Measurements from ENCODE around the gene CENATAC.
"Not testable (repeated sequence)": the region's sequence is repeated elsewhere in the genome, so short reads cannot be mapped to it uniquely, and the experiment has no call there.

The CENATAC gene

DNA sequence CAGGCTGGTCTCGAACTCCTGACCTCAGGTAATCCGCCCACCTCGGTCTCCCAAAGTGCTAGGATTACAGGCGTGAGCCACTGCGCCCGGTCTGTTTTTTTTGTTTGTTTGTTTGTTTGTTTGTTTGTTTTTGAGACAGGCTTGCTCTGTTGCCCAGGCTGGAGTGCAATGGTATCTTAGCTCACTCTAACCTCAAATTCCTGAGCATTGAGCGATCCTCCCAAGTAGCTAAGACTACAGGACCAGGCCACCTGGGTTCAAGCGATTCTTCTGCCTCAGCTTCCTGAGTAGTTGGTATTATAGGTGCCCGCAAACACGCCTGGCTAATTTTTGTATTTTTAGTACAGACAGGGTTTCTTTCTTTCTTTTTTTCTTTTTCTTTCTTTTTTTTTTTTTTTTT, 35.5 kb downstream of the CENATAC start:
- not testable (repeated sequence) for H3K4me3 ChIP-seq (ENCODE audit: low read length in 2 of 2); H3K27ac ChIP-seq (ENCODE audit: low read depth in 2 of 2, low read length in 2 of 2); H3K27me3 ChIP-seq (ENCODE audit: control insufficient read depth in 2 of 2, insufficient read depth in 2 of 2, low read length in 2 of 2); H3K9me3 ChIP-seq (ENCODE audit: control insufficient read depth in 2 of 2, low read length in 2 of 2); H3K36me3 ChIP-seq (ENCODE audit: control insufficient read depth in 2 of 2, insufficient read depth in 2 of 2, low read length in 2 of 2); H3K9ac ChIP-seq (ENCODE audit: low read depth in 1 of 2, low read length in 2 of 2)
- H3K4me1 ChIP-seq (ENCODE audit: control insufficient read depth in 2 of 2, insufficient read depth in 2 of 2, low read length in 2 of 2): peaks cover 17 to 20% of the 10 kb centered on the region in 2 donors

DNA sequence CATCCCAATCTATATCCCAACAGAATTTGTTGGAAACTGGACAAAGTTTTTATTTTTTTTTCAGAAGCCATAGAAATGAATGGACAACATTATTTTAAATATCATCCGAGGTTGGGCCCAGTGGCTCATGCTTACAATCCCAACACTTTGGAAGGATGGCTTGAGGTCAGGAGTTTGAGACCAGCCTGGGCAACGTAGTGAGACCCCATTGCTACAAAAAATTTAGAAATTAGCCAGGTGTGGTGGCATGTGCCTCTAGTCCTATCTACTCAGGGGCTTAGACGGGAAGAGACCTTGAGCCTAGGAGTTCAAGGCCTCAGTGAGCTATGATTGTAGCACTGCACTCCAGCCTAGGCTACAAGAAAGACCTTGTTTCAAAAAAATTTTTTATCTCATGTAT, 36.9 kb downstream of the CENATAC start:
- H3K27ac ChIP-seq (ENCODE audit: low read depth in 2 of 2, low read length in 2 of 2): no peak overlapping the region
- H3K9ac ChIP-seq (ENCODE audit: low read depth in 1 of 2, low read length in 2 of 2): no peak overlapping the region
- H3K36me3 ChIP-seq (ENCODE audit: control insufficient read depth in 2 of 2, insufficient read depth in 2 of 2, low read length in 2 of 2): no peaks in the 10 kb centered on the region
- H3K27me3 ChIP-seq (ENCODE audit: control insufficient read depth in 2 of 2, insufficient read depth in 2 of 2, low read length in 2 of 2): no peaks in the 10 kb centered on the region
- H3K4me1 ChIP-seq (ENCODE audit: control insufficient read depth in 2 of 2, insufficient read depth in 2 of 2, low read length in 2 of 2): peaks cover 3 to 6% of the 10 kb centered on the region in 2 donors
- H3K4me3 ChIP-seq (ENCODE audit: low read length in 2 of 2): no peak overlapping the region
- no peaks in the 10 kb centered on the region for H3K9me3 ChIP-seq (ENCODE audit: control insufficient read depth in 2 of 2, low read length in 2 of 2)

DNA sequence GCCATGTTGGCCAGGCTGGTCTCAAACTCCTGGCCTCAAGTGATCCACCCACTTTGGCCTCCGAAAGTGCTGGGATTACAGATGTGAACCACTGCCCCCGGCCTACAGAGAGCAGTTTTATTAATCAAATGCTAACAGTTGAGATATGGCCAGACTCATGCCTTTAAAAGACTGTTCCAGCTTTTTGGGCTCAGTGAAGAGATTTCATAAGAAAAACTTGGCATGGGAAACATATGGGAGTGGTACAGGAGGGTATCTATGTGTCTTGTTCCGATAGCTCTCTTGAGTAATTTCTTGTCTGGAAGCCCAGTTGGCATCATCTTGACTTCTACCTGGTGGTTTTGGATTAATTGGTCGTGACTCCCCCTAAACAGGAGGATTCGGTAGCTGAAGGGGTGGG, 40.9 kb downstream of the CENATAC start:
- Histone ChIP-seq H3K4me1 (ENCODE audit: control insufficient read depth in 2 of 2, insufficient read depth in 2 of 2, low read length in 2 of 2) (no peaks in the 10 kb centered on the region), H3K36me3 (ENCODE audit: control insufficient read depth in 2 of 2, insufficient read depth in 2 of 2, low read length in 2 of 2) (no peaks in the 10 kb centered on the region), H3K9ac (ENCODE audit: low read depth in 1 of 2, low read length in 2 of 2) (no peak overlapping the region), H3K27me3 (ENCODE audit: control insufficient read depth in 2 of 2, insufficient read depth in 2 of 2, low read length in 2 of 2) (no peaks in the 10 kb centered on the region), H3K27ac (ENCODE audit: low read depth in 2 of 2, low read length in 2 of 2) (no peak overlapping the region), H3K4me3 (ENCODE audit: low read length in 2 of 2) (no peak overlapping the region), H3K9me3 (ENCODE audit: control insufficient read depth in 2 of 2, low read length in 2 of 2) (no peaks in the 10 kb centered on the region)

DNA sequence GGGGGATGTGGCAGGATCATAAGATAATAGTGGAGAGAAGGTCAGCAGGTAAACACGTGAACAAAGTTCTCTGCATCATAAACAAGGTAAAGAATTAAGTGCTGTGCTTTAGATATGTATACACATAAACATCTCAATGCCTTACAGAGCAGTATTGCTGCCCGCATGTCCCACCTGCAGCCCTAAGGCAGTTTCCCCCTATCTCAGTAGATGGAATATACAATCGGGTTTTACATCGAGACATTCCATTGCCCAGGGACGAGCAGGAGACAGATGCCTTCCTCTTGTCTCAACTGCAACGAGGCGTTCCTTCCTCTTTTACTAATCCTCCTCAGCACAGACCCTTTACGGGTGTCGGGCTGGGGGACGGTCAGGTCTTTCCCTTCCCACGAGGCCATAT, 41.5 kb downstream of the CENATAC start:
- not testable (repeated sequence) for H3K4me3 ChIP-seq (ENCODE audit: low read length in 2 of 2); H3K9me3 ChIP-seq (ENCODE audit: control insufficient read depth in 2 of 2, low read length in 2 of 2); H3K27me3 ChIP-seq (ENCODE audit: control insufficient read depth in 2 of 2, insufficient read depth in 2 of 2, low read length in 2 of 2); H3K4me1 ChIP-seq (ENCODE audit: control insufficient read depth in 2 of 2, insufficient read depth in 2 of 2, low read length in 2 of 2); H3K36me3 ChIP-seq (ENCODE audit: control insufficient read depth in 2 of 2, insufficient read depth in 2 of 2, low read length in 2 of 2); H3K27ac ChIP-seq (ENCODE audit: low read depth in 2 of 2, low read length in 2 of 2); H3K9ac ChIP-seq (ENCODE audit: low read depth in 1 of 2, low read length in 2 of 2)

DNA sequence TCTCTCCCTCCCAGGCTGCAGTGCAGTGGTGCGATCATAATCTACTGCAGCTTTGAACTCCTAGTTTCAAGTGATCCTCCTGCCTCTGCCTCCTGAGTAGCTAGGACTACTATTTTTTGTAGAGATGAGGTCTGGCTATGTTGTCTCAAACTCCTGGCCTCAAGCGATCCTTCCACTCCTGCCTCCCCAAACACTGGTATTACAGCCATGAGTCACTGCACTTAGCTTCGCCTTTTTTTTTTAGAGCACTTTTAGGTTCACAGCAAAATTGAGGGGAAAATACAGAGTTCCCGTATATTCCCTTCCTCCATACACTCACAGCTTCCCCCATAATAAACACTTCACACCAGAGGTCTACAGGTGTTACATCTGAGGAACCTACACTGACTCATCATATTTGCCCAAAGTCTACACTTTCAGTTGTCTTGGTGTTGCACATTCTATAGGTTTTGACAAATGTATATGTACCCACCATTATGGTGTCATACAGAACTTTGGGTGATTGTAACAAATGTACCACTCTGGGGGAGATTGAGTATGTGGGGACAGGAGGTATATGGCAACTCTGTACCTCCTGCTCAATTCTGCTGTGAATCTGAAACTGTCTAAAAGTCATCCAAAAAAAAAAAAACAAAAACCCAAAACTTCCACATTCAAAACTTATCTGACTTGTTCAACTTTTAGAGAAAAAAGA, 44.0 kb downstream of the CENATAC start:
- peaks cover 14 to 17% of the 10 kb centered on the region in 2 donors for H3K36me3 ChIP-seq (ENCODE audit: control insufficient read depth in 2 of 2, insufficient read depth in 2 of 2, low read length in 2 of 2)

DNA sequence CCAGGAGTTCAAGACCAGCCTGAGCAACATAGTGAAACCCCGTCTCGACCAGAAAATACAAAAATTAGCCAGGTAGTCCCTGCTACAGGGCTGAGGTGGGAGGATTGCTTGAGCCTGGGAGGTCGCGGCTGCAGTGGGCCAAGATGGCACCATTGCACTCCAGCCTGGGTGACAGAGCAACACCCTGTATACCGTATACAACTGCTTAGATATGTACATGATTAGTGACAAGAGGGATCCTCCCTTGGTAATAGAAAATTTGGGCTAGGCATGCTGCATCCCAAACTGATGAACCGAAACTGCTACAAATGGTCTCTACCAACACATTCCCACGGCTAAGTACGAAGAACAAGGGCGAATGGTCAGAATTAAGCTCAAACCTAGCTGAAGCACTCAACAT, 45.0 kb downstream of the CENATAC start:
- Histone ChIP-seq H3K27ac (ENCODE audit: low read depth in 2 of 2, low read length in 2 of 2) (no peak overlapping the region), H3K36me3 (ENCODE audit: control insufficient read depth in 2 of 2, insufficient read depth in 2 of 2, low read length in 2 of 2) (peaks cover 22% of the 10 kb centered on the region in 2 donors), H3K9ac (ENCODE audit: low read depth in 1 of 2, low read length in 2 of 2) (no peak overlapping the region), H3K27me3 (ENCODE audit: control insufficient read depth in 2 of 2, insufficient read depth in 2 of 2, low read length in 2 of 2) (no peaks in the 10 kb centered on the region), H3K9me3 (ENCODE audit: control insufficient read depth in 2 of 2, low read length in 2 of 2) (no peaks in the 10 kb centered on the region), H3K4me3 (ENCODE audit: low read length in 2 of 2) (no peak overlapping the region), H3K4me1 (ENCODE audit: control insufficient read depth in 2 of 2, insufficient read depth in 2 of 2, low read length in 2 of 2) (no peaks in the 10 kb centered on the region)

More for the DNA sequence above, 44.0 kb downstream of the CENATAC start:
- no peak overlapping the region for H3K9ac ChIP-seq (ENCODE audit: low read depth in 1 of 2, low read length in 2 of 2)
- no peaks in the 10 kb centered on the region for H3K27me3 ChIP-seq (ENCODE audit: control insufficient read depth in 2 of 2, insufficient read depth in 2 of 2, low read length in 2 of 2)
- H3K4me3 ChIP-seq (ENCODE audit: low read length in 2 of 2): no peak overlapping the region
- no peak overlapping the region for H3K27ac ChIP-seq (ENCODE audit: low read depth in 2 of 2, low read length in 2 of 2)
- H3K4me1 ChIP-seq (ENCODE audit: control insufficient read depth in 2 of 2, insufficient read depth in 2 of 2, low read length in 2 of 2): no peaks in the 10 kb centered on the region
- H3K9me3 ChIP-seq (ENCODE audit: control insufficient read depth in 2 of 2, low read length in 2 of 2): no peaks in the 10 kb centered on the region

DNA sequence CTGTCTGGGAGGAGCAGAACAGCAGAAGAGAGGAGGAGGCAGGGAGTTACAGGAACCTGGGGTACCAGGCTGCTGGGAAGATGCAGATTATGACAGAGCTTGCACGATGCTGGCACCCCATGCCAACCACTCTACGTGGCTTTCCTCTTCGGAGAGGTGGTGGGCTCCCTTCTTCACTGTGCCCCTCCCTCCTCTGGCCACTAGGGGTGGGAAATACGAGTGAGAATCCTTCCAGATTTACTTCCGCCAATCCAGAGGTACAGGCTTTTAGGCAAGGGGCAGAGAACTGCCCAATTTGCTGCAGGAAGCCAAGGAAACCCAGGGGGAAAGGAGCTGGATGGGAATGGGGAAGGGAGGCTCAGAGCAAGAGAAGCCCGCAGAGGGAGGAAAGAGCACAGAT, 46.8 kb downstream of the CENATAC start:
- peaks cover 40% of the 10 kb centered on the region in 2 donors for H3K36me3 ChIP-seq (ENCODE audit: control insufficient read depth in 2 of 2, insufficient read depth in 2 of 2, low read length in 2 of 2)

DNA sequence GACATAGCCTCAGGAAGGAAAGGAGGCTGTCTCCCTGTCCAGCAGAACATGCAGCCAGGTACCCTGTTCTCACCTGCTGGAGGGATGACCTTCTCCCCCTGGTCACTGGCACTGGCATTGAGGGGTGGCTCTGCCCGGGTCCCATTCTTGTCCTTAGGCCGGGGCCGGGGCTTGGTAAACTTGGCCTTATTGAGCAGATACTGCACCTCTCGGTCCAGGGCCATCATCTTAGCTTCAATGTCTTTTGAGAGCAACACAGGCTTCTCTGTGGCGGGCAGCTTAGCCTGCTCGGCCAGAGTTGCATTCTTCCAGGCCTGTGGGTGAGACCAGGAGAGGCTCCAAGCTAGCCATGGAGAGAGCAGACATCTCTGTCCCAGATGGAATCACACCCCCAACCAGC, 48.6 kb downstream of the CENATAC start:
- Histone ChIP-seq H3K36me3 (ENCODE audit: control insufficient read depth in 2 of 2, insufficient read depth in 2 of 2, low read length in 2 of 2) (peaks cover 50 to 55% of the 10 kb centered on the region in 2 donors), H3K27ac (ENCODE audit: low read depth in 2 of 2, low read length in 2 of 2) (no peak overlapping the region), H3K9ac (ENCODE audit: low read depth in 1 of 2, low read length in 2 of 2) (no peak overlapping the region), H3K4me3 (ENCODE audit: low read length in 2 of 2) (no peak overlapping the region), H3K9me3 (ENCODE audit: control insufficient read depth in 2 of 2, low read length in 2 of 2) (no peaks in the 10 kb centered on the region), H3K4me1 (ENCODE audit: control insufficient read depth in 2 of 2, insufficient read depth in 2 of 2, low read length in 2 of 2) (no peaks in the 10 kb centered on the region), H3K27me3 (ENCODE audit: control insufficient read depth in 2 of 2, insufficient read depth in 2 of 2, low read length in 2 of 2) (no peaks in the 10 kb centered on the region)

More for the DNA sequence above, 46.8 kb downstream of the CENATAC start:
- H3K9ac ChIP-seq (ENCODE audit: low read depth in 1 of 2, low read length in 2 of 2): no peak overlapping the region
- no peak overlapping the region for H3K27ac ChIP-seq (ENCODE audit: low read depth in 2 of 2, low read length in 2 of 2)
- no peaks in the 10 kb centered on the region for H3K9me3 ChIP-seq (ENCODE audit: control insufficient read depth in 2 of 2, low read length in 2 of 2)
- no peak overlapping the region for H3K4me3 ChIP-seq (ENCODE audit: low read length in 2 of 2)
- no peaks in the 10 kb centered on the region for H3K27me3 ChIP-seq (ENCODE audit: control insufficient read depth in 2 of 2, insufficient read depth in 2 of 2, low read length in 2 of 2)
- H3K4me1 ChIP-seq (ENCODE audit: control insufficient read depth in 2 of 2, insufficient read depth in 2 of 2, low read length in 2 of 2): no peaks in the 10 kb centered on the region

DNA sequence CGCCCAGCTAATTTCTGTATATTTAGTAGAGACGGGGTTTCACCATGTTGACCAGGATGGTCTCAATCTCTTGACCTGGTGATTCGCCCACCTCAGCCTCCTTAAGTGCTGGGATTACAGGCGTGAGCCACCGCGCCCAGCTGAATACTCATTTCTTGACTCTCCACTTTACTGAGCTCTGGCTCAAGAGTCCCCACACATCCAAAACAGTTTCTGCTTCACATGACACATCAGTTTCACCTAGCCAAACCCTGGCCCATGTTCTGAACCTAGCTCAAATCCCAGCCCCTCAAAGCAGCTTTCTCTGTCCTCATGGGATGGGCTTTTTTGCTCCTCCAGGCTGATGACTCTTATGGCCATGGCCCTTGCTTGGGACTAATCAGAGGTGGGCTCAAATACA, 49.3 kb downstream of the CENATAC start:
- Histone ChIP-seq H3K27ac (ENCODE audit: low read depth in 2 of 2, low read length in 2 of 2) (no peak overlapping the region), H3K27me3 (ENCODE audit: control insufficient read depth in 2 of 2, insufficient read depth in 2 of 2, low read length in 2 of 2) (no peaks in the 10 kb centered on the region), H3K4me3 (ENCODE audit: low read length in 2 of 2) (no peak overlapping the region), H3K9ac (ENCODE audit: low read depth in 1 of 2, low read length in 2 of 2) (no peak overlapping the region), H3K4me1 (ENCODE audit: control insufficient read depth in 2 of 2, insufficient read depth in 2 of 2, low read length in 2 of 2) (no peaks in the 10 kb centered on the region), H3K9me3 (ENCODE audit: control insufficient read depth in 2 of 2, low read length in 2 of 2) (no peaks in the 10 kb centered on the region), H3K36me3 (ENCODE audit: control insufficient read depth in 2 of 2, insufficient read depth in 2 of 2, low read length in 2 of 2) (peaks cover 57 to 62% of the 10 kb centered on the region in 2 donors)

DNA sequence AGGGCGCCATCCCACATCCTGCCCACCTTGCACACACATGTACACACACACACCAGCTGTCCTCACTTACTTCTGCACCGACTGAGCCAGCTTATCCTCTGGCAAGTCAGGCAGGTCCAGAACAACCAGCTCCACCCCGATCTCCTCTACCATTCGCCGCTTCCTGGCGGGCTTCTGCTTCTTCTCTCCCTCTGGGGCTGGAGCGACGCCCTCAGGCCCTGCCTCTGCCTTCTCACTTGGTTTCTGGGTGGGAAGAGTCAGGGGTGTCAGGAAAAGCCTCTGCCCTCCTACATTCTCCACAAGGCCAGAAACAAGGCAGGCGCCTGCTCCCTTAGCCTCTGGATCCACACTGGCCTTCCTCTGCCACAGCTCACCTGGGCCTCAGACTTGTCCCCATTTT, 50.7 kb downstream of the CENATAC start:
- Histone ChIP-seq H3K4me1 (ENCODE audit: control insufficient read depth in 2 of 2, insufficient read depth in 2 of 2, low read length in 2 of 2) (no peaks in the 10 kb centered on the region), H3K36me3 (ENCODE audit: control insufficient read depth in 2 of 2, insufficient read depth in 2 of 2, low read length in 2 of 2) (peaks cover 72 to 73% of the 10 kb centered on the region in 2 donors), H3K27ac (ENCODE audit: low read depth in 2 of 2, low read length in 2 of 2) (no peak overlapping the region), H3K9me3 (ENCODE audit: control insufficient read depth in 2 of 2, low read length in 2 of 2) (no peaks in the 10 kb centered on the region), H3K9ac (ENCODE audit: low read depth in 1 of 2, low read length in 2 of 2) (no peak overlapping the region), H3K27me3 (ENCODE audit: control insufficient read depth in 2 of 2, insufficient read depth in 2 of 2, low read length in 2 of 2) (no peaks in the 10 kb centered on the region), H3K4me3 (ENCODE audit: low read length in 2 of 2) (no peak overlapping the region)

Measured in mucosa of rectum (tissue), 2 donors.